Measurements from ENCODE around the gene NXPH2.

DNA sequence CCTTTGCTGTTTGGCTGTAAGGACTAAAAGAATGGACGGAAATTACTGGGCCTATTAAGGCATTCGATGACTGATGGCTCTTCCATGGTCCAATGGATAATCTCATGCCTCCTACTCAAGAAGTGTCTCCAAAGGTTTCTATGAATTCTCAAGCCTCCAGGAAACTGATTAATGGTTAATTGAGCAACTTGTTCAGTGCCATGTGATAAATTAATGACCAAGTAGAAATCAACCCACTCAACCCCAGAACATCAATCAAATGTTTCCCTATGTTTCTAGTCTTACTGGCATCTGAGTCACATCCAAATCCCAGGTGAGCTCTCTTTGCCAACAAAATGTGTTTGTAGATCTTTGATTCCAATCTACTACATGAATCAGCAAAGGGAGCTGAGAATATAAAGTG, 103.6 kb downstream of the NXPH2 start:
- TF ChIP-seq, protein P1, sequence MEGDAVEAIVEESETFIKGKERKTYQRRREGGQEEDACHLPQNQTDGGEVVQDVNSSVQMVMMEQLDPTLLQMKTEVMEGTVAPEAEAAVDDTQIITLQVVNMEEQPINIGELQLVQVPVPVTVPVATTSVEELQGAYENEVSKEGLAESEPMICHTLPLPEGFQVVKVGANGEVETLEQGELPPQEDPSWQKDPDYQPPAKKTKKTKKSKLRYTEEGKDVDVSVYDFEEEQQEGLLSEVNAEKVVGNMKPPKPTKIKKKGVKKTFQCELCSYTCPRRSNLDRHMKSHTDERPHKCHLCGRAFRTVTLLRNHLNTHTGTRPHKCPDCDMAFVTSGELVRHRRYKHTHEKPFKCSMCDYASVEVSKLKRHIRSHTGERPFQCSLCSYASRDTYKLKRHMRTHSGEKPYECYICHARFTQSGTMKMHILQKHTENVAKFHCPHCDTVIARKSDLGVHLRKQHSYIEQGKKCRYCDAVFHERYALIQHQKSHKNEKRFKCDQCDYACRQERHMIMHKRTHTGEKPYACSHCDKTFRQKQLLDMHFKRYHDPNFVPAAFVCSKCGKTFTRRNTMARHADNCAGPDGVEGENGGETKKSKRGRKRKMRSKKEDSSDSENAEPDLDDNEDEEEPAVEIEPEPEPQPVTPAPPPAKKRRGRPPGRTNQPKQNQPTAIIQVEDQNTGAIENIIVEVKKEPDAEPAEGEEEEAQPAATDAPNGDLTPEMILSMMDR (IDR thresholded peaks at IDR 0.05): no peak
- no peak for TF ChIP-seq POLR2A (IDR thresholded peaks at IDR 0.05; ENCODE audit: low read depth)

Measured in esophagus muscularis mucosa (tissue), 3 donors.